HG02981 (cell line): Measurements from ENCODE around the gene PDLIM5.
"Not testable (repeated sequence)": the region's sequence is repeated elsewhere in the genome, so short reads cannot be mapped to it uniquely, and the experiment has no call there.

Source experiments
- ATAC-seq: cut with Tn5 transposase; IDR thresholded peaks from one replicate; pipeline ENCODE4 v1.9.1; 2021; ENCODE audit warnings: mild to moderate bottlenecking, moderate library complexity; ENCODE audit not compliant: unreplicated experiment

Gene PDLIM5

DNA sequence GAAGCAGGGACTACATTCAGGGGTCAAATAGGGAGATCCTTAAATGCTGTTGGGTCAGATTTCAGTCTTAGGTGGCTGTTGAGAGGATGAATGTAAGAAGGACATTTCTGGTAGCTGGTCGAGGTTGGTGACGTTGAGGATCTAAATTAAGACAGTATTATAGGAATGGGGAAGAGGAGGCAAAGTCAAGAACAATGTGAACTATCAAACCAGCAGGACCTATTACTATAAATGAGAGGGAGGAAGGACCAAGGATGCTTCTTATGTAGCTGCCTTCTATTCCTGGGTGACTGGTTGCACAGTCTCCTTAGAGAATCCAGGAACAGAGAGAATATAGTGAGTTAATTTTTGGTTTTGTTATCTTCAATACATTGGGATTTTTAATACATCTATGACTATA lies 187.6 kb downstream of the PDLIM5 start:
- no peak for ATAC-seq

DNA sequence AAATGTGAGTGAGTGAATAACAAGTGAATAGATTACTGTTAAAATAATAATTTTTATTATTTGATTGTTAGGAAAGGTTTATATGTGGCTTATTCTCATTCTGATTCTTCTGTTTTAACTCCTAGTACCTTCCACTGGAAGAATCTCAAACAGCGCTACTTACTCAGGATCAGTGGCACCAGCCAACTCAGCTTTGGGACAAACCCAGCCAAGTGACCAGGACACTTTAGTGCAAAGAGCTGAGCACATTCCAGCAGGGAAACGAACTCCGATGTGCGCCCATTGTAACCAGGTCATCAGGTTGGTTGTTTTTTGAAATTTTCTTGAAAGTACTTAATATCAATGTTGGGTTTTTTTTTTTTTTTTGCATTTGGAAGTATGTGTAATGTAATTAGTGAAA lies 188.4 kb downstream of the PDLIM5 start:
- ATAC-seq, result no peak

DNA sequence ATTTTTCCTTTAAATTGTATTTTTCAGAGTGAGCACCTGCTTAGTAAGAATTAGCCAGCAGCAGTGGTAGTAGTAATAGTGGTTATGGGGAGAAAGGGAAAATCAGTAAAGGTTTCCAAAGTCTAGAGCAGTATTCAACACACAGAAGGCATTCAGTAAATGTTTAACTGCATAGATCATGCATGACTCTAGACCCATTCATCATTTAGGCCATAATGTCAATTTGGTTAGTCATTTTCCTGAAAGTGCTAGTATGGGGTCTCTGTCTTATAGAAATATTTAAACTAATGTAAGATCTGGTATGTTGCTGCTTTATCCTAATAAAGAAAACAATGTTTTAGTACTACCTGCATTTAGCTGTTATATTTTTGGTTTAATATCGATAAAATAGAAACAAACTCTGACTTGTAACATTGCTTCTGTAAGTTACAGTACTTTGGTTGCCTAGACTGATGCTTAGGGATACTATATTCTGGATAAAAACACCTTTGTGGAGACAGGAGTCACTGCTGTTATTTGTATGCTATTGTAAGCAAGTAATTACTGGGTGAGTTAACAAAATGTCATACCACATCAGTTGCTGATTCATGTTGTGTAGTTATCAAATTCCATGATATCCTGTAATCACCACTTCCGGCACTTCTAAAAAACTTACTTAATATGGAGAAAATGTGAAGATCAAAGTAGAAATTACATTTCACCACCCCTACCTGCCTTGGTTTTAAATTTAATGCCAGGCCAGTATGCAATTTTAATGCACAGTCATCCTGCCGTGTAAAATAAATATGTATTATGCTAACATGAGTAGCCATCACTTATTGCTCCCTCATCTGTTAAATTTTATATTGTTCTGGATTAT lies 190.2 kb downstream of the PDLIM5 start:
- no peak for ATAC-seq

DNA sequence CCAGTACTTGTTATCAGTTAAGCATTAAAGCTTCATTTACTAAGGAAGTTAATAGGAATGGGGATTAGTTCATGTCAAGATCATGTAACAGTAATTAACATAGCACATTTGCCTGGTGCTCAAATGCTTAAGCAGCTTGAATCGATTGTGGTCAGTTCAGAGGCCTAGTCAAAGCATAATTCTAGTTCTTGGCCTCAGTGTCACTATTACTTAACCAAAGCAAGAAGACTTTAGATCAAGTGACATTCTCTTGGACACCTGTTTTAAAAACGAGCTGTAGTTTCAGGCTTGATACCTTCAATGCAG lies 190.8 kb downstream of the PDLIM5 start:
- ATAC-seq, result no peak

DNA sequence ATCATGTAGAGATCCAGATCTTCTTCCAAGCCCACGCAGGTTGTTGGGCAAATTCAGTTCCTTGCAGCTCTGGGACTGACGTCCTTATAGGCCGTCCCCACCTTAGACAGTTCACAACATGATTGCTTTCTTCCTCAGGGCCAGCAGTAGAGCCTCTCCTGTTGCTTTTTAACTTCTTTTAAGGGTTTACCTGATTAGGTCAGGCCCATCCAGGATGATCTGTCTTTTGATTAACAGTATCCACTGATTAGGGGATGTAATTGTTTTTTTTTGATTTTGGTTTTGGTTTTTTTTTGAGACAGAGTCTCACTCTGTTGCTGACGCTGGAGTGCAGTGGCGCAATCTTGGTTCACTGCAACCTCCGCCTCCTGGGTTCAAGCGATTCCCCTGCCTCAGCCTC lies 197.0 kb downstream of the PDLIM5 start:
- no peak for ATAC-seq

DNA sequence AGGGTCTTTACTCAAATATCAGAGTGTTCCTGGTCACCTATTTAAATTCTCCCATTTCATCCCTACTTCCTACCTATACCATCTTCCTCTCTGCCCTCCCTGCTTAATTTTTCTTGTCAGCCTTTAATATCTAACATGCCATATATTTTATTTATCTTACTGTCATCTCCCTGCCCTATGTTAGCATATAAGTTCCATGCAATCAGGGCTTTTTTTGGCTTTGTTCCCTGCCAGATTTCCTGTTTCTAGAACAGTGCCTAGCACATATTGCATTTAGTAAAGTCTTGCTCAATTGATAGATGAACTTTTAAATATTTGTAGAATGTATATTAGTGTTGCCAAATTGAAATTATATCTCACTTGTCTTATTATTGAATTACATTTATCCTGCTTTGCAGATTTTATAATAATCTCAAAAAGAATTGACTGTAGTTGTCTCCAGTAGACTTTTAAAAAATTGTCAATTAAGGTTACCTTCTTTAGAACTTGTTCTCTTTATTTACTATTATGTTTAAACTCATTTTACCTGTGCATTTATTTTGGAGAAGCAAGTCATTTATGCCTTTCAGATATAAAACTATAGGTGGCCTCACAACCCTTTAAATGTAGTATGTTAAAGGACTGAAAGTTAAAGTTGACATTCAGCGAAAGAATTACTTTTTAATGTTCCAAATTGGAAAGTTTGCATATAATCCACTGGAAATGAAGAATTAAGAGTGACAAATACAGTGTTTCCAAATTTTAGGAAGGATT lies 197.8 kb downstream of the PDLIM5 start:
- ATAC-seq, result no peak

DNA sequence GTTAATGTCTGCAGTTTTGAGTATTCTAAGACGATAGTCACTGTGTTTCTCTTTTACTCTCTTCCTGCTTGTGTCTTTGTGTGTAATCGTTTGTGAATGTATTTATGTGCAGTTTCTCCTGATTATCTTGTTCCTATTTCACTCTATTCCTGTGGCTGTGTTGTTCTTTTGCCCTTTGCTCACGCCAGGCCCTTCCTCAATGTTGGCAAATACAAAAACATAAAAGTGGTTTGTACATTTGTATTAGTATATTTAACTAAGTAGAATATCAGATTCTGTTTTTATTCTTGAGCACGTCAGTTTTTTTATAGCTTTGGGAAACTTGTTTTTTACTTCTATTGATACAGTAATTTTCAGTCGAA lies 198.4 kb downstream of the PDLIM5 start:
- ATAC-seq, result no peak

DNA sequence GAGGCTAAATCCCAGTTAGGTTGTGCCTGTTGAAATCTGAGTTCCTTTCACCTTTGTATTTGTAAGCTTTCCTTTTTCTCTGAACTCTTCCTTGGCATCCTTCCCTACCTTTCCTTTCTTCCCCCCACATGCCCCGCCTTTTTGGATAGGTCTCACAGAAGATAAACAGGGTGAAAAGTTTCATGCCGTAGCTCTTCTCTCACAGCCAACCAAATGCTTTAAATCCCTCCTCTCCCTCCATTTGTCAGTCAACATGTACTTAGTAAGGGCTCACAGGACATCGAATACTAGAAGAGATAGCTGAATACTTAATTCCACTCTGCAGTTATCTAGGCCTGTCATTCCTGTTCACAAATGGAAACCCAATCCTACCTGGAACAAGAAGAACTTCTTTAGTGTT lies 198.9 kb downstream of the PDLIM5 start:
- ATAC-seq, result no peak

DNA sequence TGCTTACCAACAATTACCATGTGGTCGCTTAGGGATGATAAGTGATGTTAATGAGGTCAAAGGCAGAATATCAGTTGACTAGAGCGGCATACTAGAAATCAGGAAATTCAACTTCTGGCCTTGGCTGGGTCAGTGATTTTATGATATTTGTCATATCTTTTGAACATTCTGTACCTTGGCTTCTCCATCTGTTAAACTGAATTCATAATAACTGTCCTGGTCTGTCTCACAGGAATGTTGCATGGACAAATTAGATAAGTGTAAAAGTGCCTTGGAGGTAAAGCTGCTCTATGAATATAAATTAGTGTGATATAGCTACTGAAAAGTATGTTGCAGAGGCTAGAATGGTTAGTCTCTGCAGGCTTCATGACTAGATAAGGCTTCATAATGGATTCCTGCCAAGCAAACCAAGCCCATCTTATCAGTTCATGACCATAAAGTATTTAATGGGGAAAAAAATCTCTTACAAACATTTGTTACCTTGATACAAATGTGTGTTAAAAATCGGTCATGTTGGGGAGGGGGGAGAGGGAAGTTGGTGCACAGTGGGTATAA lies 201.4 kb downstream of the PDLIM5 start:
- no peak for ATAC-seq

DNA sequence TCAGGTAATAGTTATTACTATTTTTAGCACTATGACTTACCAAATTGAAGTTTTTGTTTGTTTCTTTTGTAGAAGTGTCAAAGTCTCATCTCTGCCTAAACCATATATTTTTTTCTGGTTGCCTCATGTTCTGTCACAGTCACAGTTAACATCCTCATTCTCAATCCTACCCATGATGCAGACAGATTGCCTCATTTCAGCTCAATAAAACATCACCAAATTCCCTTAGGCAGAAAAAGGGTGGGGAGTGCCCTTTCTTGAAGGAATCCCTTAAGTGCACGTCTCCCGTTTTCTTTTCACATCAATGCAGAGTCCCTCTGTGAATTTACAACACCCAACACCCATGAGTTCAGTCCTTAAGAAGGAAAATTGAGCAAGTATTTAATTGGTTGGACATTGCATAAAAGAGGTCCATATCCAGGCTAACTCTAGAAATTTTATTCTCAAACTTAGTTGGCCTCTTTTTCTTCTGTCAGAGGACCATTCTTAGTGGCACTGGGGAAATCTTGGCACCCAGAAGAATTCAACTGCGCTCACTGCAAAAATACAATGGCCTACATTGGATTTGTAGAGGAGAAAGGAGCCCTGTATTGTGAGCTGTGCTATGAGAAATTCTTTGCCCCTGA lies 202.4 kb downstream of the PDLIM5 start:
- no peak for ATAC-seq

DNA sequence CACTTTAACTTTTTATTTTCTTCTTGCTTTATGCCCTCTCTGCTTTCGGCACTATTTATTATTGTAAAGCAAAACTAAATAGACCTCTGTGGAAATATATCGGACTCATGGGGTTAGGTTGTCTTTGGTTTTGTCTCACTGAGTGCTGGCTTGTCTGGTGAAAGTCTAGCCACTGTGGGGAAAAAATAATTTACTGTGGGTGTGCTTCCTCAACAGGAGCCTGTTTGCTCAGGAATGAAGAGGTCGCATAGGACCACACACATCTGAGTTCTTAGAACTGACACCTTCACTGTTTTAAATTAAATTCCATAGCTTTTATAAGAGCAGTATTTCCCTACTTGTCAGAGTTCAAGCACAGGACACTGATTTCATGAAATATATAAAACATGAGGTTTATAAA lies 203.0 kb downstream of the PDLIM5 start:
- ATAC-seq, result no peak

DNA sequence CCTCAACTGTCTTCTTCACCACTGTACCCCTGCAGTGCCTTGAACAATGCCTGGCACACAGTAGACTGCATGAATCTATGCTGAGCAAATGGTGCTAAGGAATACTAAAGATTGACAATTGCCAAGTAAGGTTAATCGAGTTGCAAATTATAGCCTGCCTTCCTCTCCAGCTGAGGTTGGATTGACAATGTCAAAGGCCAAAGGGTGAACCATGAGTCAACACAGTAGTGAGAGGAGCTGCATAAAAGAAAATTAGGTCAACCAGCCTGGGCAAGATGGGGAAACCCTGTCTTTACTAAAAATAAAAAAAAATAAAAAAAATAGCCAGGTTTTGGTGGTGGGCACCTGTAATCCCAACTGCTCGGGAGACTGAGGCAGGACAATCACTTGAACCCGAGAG lies 208.9 kb downstream of the PDLIM5 start:
- no peak for ATAC-seq

DNA sequence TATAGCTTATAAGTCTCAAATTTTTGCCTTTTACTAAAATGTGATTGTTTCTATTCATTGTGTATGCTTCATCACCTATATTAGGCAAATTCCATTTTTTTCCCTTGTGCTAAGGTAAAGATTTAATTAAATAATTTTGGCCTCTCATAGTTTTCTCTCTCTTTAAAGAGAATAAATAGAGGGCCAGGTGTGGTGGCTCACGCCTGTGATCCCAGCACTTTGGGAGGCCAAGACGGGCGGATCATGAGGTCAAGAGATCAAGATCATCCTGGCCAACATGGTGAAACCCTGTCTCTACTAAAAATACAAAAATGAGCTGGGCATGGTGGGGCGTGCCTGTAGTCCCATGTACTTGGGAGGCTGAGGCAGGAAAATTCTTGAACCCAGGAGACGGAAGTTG lies 213.3 kb downstream of the PDLIM5 start:
- ATAC-seq, result not testable (repeated sequence)

DNA sequence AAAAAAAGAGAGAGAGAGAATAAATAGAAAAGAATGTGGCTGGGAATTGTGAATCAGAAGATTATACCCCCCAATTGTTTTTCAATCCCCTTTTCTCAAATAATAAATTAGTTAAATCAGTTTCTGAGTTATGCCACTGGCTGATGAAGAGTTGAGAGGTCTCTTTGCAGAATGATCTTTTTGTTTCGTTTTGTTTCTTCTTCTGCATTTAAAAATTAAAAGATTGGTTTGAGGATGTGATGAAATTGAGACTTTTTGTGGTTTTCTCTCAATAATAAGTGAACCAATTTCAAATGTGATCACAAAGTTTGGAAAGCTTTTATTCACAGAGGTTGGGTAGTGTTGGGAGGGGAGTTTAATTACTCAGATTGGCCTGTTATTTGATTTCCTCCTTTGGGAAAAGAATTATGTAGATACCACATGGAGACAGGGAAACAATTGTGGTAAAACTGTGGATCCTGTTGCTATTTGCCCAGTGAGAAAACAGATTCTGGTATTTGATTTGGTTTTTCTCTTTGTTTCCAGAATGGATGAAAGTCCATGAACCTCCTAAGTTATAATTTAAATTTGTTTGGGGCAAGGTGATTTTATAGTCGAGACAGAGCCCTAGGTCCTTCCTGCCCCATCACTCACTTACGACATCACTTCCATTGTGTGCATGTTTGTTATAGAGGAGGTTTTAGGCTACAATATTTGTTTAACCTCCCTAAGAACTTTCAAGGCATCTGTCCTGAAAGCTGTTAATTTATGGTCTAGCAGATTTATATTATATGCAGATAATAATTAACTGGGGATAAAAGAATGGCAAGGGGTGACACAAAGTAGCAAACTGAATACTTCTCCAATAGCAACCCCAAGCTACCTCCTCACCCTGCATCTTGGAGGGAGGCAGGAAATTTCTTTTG lies 214.0 kb downstream of the PDLIM5 start:
- no peak for ATAC-seq

DNA sequence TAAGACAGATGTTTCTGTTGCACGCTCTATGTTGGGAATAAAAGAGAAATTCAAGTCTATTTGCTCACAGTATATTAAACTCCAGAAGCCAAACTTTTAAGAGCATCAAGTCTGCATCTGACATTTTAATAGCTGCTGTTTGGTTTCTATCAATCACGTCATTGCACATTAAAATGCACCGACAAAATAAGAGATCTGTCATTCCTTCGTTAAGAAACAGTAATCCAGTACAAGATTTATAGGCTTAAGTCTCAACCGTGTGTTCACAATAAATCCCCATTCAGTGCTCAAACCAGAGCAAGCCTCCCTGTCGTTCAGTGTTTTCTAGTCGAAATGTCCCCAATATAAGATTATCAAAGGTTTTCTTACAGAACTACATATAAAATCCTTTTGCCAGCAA lies 217.0 kb downstream of the PDLIM5 start:
- ATAC-seq, result no peak

DNA sequence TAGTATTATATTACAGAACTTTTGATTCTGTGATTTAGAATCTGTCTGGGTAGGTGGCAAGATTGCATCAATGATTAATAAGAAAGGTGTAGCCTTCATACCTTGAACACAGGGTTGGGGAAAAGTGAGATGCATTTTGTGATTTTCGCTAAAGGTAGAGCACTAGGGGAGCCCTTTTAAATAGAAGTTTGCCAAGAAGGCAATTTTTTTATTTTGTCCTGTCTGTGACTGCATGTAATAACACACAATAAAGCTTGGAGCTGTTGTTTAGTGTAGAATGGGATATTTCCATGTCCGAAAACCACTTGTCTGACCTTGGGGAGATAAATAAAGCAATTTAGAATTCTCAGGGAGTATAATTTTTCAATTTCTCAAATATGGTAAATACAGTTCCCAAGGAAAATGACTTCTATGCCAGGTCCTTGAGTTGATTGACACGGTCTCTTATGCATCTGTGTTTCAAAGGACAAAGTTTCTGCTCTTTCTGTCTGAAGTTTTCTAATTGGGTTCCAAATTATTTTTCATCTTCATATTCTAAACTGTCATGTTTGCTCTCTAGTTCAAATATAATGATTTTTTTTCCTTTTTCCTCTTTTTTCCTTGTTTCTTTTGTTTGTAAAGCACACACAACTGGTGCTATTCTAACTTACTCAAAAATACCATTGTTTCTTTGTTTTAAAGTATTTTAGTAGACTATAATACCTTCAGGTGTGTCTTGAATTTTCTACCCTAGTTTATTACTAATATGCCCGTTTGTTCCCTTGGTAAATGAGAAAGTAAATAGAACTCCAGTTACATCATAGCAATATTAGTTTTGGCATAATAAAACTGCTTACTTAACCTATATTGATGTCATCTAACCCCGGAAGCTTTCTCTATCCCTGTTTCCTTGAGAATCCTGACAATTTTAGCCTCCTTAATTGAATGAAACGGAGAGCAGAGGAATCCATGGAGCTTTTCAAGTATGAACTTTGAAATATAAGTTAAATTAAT lies 218.2 kb downstream of the PDLIM5 start:
- no peak for ATAC-seq

DNA sequence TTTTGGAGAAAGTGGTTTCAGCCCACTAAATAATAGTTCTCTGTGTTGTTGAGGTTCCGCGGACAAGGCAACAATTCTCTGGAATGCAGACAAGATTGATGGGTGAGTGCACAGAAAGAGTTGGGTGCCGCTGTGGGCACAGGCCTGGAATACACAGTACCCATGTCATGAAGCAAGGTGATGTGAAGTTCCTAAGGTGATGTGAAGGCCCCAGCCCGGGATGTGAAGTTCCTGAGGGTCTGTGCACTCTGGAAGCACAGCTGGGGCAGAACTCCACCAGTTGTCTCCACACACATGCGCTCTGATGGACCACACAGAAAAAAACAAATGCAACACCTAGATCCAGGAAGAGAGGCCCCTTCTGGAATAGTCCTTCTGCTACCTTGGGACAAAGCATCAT lies 219.4 kb downstream of the PDLIM5 start:
- no peak for ATAC-seq

DNA sequence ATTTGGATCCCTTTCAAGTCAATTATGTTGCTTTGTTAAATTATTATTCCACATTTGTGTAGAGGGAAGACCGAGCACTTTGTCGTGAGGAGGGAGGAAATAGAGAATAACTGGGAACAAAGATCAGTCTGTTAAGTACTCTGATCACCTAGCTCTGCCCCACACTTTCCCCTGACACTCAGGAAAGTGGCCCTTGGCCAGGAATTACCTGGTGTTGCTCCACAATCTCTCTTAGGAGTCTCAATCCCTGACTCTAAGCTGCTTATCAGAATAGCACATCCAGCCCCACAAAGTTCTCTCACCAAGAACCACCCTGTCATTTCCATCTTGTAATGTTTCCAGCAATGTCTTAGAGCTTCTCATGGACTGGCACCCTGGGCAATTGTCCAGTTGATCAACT lies 222.2 kb downstream of the PDLIM5 start:
- no peak for ATAC-seq

DNA sequence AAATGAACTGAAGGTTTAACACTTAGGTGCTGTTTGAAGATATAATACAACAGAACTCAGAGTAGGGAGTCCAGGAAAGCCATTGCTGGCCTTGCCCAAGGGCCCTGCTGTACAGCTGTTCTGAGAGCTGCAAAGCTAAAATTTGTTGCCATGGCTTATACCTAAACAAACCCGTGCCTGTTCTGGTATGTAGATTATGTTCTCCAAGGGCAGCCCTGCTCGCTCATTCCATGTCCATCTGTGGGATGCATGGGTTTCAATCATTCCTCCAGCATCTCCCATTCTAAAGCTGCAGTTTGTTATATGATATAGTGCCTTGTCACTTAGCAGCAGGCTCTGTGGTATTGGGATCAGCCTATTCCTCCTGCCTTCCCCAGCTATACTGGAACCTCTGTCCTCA lies 225.2 kb downstream of the PDLIM5 start:
- ATAC-seq, result no peak

DNA sequence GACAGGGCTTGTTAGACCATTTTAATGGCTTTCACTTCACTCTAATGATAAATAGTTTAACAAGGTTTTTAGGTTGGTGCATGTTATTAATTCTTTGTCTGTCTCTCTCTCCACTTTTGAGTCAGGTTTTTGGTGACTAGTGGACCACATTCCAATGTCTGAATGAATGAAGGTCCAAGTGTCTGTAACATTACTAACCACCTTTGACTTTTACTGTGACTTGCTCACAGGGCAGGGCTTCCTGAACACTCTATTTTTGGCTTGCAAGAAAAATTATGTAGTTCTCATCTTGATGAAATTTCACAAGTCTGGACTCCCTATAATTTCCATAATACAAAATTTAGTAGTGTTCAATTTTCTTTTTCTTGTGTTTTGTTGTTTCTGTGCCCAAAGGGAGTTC lies 227.2 kb downstream of the PDLIM5 start:
- ATAC-seq, result no peak
